ENCODE measurements around the gene TMEM203. TPM values are rescaled to one million over a fixed set of nuclear protein-coding genes. Genes with fewer than 3 reads are reported as not detected.

Gene TMEM203
- total RNA-seq, 2 donors from 2014 or later = 35.3 to 47.8 TPM

DNA sequence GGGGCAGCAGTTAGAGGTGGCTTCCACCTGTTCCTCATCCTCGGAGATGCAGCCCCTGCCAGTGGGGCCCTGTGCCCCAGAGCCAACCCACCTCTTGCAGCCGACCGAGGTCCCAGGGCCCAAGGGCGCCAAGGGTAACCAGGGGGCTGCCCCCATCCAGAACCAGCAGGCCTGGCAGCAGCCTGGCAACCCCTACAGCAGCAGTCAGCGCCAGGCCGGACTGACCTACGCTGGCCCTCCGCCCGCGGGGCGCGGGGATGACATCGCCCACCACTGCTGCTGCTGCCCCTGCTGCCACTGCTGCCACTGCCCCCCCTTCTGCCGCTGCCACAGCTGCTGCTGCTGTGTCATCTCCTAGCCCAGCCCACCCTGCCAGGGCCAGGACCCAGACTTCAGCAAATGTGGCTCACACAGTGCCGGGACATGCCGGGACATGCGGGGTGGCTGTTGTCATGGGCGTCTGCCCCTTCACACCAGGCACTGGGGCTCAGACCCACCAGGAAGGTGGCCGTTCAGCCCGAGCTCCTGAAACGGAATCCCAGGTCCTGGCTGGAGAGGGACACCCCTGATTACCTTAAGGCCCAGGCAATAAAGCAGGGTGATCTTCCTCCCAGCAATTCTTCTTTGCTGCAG, 20.4 kb upstream of the TMEM203 start:
- WGBS = 56% methylated on average over 21 of the region's 21 CpGs
- no peak overlapping the region for H3K4me3 ChIP-seq
- H3K36me3 ChIP-seq = no peaks in the 10 kb centered on the region
- TF ChIP-seq, protein P1, sequence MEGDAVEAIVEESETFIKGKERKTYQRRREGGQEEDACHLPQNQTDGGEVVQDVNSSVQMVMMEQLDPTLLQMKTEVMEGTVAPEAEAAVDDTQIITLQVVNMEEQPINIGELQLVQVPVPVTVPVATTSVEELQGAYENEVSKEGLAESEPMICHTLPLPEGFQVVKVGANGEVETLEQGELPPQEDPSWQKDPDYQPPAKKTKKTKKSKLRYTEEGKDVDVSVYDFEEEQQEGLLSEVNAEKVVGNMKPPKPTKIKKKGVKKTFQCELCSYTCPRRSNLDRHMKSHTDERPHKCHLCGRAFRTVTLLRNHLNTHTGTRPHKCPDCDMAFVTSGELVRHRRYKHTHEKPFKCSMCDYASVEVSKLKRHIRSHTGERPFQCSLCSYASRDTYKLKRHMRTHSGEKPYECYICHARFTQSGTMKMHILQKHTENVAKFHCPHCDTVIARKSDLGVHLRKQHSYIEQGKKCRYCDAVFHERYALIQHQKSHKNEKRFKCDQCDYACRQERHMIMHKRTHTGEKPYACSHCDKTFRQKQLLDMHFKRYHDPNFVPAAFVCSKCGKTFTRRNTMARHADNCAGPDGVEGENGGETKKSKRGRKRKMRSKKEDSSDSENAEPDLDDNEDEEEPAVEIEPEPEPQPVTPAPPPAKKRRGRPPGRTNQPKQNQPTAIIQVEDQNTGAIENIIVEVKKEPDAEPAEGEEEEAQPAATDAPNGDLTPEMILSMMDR (IDR thresholded peaks at IDR 0.05) = no peak
- no peak for TF ChIP-seq POLR2A (IDR thresholded peaks at IDR 0.05)
- TF ChIP-seq POLR2AphosphoS5 (IDR thresholded peaks at IDR 0.05) = no peak
- intact Hi-C loops (cut with DNase I) = loop anchor here (5.0 kb wide), 1 partner anchor 109 kb away; no protein-coding TSS in a partner anchor
- H3K9me3 ChIP-seq = no peaks in the 10 kb centered on the region
- H3K27me3 ChIP-seq (replicated peaks; ENCODE audit: insufficient read depth) = peaks cover under 1% of the 10 kb centered on the region
- H3K4me1 ChIP-seq (replicated peaks) = peaks cover 4% of the 10 kb centered on the region
- peak overlapping the region in 1 of 2 donors; percentile 79 for H3K27ac ChIP-seq
- DNase-seq (ENCODE audit: low spot score) = no peak

DNA sequence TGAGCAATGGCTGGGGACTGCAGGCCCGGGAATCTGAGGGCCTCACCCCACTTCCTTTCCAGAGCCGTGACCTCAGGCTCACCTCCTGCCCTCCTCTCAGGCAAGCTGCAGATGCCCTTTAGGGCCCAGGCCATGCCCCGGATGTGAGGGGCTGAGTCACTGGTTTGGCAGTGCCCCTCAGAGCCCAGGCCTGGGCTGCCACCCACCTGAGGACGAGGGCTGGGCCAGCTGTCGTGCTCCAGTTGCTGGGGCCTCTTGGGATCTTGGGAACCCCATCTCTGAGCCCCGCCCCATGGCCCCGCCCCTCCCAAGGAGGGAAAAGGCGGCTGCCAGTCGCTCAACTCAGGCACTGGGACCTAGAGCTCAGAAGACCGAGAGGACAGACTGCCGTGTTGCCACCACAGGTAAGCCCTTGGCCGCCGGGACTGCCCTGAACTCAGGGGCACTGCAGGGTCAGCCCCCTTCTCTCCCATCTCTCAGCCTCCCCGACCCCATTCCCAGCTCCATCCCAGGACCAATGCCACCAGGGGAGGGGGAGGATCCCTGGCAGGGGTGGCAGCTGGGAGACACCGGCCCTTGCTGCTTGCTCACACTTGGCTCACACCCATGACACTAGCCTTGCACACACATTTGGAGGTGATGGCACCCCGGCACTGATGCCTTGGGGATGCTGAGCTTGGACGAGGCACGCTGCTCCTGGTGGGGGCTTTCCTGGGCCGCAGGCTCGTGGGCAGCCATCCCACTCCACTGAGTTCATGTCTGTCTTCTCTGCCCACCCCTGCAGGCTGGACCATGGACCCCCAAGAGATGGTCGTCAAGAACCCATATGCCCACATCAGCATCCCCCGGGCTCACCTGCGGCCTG, 19.6 kb upstream of the TMEM203 start, which contains the start of gene CYSRT1:
Gene CYSRT1 (plus strand): TSS at position 345 of the 865 bp plus-strand sequence. CDS start 448 bp downstream, at position 793.
- no peaks in the 10 kb centered on the region for H3K9me3 ChIP-seq
- DNase-seq (ENCODE audit: low spot score) = no peak
- intact Hi-C loops (cut with DNase I) = loop anchor here (5.0 kb wide), 1 partner anchor 108 kb away; no protein-coding TSS in a partner anchor
- TF ChIP-seq POLR2AphosphoS5 (IDR thresholded peaks at IDR 0.05) (no peak), POLR2A (IDR thresholded peaks at IDR 0.05) (no peak)
- TF ChIP-seq, protein P1 (IDR thresholded peaks at IDR 0.05) = no peak
- peaks cover 4% of the 10 kb centered on the region for H3K4me1 ChIP-seq (replicated peaks)
- WGBS = 58% methylated on average over 23 of the region's 23 CpGs
- H3K27me3 ChIP-seq (replicated peaks; ENCODE audit: insufficient read depth) = no peaks in the 10 kb centered on the region
- peak within 1 kb of the TSS; percentile 45 to 54 for H3K4me3 ChIP-seq
- H3K36me3 ChIP-seq = no peaks in the 10 kb centered on the region
- peak within 1 kb of the TSS; percentile 78 to 79 for H3K27ac ChIP-seq

DNA sequence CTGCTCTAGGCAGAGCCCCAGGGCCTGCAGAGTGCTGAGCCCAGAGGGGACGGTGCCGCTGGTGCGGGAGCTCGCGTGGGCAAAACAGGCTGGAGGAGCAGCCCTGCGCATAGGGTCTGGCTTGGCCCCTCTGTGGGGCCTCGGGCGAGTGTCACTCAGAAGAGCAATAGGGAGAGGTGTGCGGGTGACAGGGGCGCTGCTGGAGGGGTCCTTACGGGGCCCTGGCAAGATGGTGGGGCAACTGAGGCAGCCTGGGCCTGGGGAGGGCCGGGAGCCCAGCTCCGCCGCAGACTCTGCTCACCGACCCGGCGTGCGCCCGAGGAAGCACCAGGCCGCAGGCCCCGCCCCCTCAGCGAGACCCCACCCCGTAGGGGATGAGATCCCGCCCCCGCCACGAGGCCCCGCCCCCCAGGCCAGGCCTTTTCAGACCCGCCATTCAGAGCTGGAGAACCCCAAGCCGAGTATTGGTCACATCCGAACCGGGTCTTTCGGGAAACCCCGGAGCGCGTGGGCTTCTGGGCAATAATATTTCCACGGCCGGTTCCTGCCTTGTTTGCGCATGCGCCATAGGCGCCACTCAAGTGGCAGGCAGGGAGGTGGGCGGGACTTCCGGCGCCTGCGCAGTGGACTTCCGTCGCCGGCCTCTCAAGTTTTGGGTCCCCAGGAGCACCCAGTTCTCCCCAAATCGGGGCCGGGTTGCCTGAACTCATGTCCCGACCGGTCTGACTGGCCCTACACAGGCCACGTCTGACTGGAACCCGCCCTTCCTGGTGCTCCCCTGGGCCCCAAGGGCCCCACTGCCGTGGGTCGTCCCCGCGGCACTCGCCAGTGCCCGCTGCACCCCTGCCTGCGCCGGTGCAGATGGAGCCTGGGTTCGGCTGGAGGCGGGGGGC, 17.9 kb upstream of the TMEM203 start:
- Histone ChIP-seq H3K27me3 (replicated peaks; ENCODE audit: insufficient read depth) (no peaks in the 10 kb centered on the region), H3K36me3 (no peaks in the 10 kb centered on the region), H3K27ac (peak overlapping the region; percentile 76 to 78), H3K4me3 (peak overlapping the region; percentile 45 to 54), H3K4me1 (replicated peaks) (peaks cover 4% of the 10 kb centered on the region), H3K9me3 (no peaks in the 10 kb centered on the region)
- 2% methylated on average over 29 of the region's 63 CpGs for WGBS
- intact Hi-C loops (cut with DNase I) = no loop called here
- peak; percentile 96 for DNase-seq (ENCODE audit: low spot score)
- TF ChIP-seq POLR2A (IDR thresholded peaks at IDR 0.05) = peak; percentile 34
- TF ChIP-seq, protein P1 (IDR thresholded peaks at IDR 0.05) = peak in 1 of 4 experiments; percentile 11
- peak; percentile 98 for TF ChIP-seq POLR2AphosphoS5 (IDR thresholded peaks at IDR 0.05)

DNA sequence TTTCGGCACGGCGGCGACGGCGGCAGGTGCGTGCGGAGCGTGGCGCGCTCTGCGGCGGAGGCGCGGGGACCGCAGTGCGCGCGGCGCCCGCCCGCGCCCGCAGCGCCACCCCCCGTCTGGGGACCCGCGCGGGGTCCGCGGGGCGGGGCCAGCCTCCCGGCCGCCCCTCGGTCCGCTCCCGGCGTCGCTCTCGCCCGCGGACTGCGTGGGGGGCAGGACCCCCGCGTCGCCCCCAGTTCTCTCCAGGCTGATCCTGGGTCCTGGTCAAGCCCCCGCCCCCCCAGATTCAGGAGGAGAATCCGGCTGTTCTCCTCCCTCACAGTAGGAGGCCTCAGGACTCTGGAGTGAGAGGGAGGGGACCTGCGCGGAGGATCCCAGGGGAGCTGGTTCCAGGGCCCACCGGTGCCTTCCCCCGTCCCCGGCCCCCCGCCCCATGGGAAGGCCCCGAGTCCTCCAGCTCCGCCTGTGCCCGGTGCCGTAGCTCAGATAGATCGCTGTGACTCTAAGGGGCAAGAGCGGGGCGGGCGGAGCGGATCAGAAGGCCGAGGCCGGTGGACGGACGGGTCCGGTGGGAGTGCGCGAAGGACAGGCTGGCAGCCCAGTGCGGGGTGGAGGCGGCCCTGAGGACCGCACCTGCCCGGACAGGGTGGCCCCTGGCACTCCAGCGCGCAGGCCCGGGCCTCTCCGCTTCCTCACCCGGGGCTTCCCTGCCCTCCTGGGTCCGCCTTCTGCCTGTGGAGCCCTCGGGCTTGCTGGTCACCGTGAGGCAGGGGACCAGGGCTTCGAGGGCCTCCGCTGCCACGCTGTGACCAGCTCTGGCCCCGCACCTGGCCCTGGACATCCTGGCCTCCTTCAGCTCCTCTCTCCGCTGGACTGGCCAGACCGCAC, 17.0 kb upstream of the TMEM203 start, which contains the start of gene RNF208:
Gene RNF208 (minus strand): TSS at position 51 of the 888 bp plus-strand sequence. CDS start 1,028 bp downstream, outside the sequence.
- intact Hi-C loops (cut with DNase I) = no loop called here
- 2% methylated on average over 10 of the region's 88 CpGs for WGBS

More for the DNA sequence above, 17.0 kb upstream of the TMEM203 start, which contains the start of gene RNF208:
- no peak for DNase-seq (ENCODE audit: low spot score)
- TF ChIP-seq, protein P1 (IDR thresholded peaks at IDR 0.05) = no peak
- TF ChIP-seq POLR2A (IDR thresholded peaks at IDR 0.05) (no peak), POLR2AphosphoS5 (IDR thresholded peaks at IDR 0.05) (no peak)
- H3K27ac ChIP-seq = peak within 1 kb of the TSS; percentile 76 to 78
- H3K36me3 ChIP-seq = no peaks in the 10 kb centered on the region
- H3K9me3 ChIP-seq = no peaks in the 10 kb centered on the region
- H3K4me3 ChIP-seq = peak within 1 kb of the TSS; percentile 45 to 54
- no peaks in the 10 kb centered on the region for H3K27me3 ChIP-seq (replicated peaks; ENCODE audit: insufficient read depth)
- peaks cover 5% of the 10 kb centered on the region for H3K4me1 ChIP-seq (replicated peaks)
